Pancreas (tissue), 10 donors: ENCODE data around the gene RAB41. TPM values are rescaled to one million over a fixed set of nuclear protein-coding genes. Genes with fewer than 3 reads are reported as not detected.

Source experiments
- ATAC-seq, 4 donors: fragments of 200-7000 bp; cut with Tn5 transposase; one replicate each; pipeline versions ENCODE4 v1.8.0 to v1.9.1; 2020; ENCODE audit warnings: mild to moderate bottlenecking in 4 of 4, moderate library complexity in 4 of 4
- DNase-seq, 6 donors: peaks; one replicate each; pipeline ENCODE4 v3.0.0-alpha.2; 2020
- FAIRE-seq: peaks from 2 replicates; lab custom pipeline; 2012; peaks lifted over from hg19 to GRCh38; lab: Jason Lieb, UNC
- H3K27ac ChIP-seq, 4 donors: fragments of 200-600 bp; sonication (generic); 1 replicate in 3 of 4; 2 replicates in 1 of 4; pipeline versions ENCODE4 v1.5.0 to v1.8.0; 2020
- H3K27me3 ChIP-seq, 4 donors: fragments of 200-600 bp; one replicate each; pipeline ENCODE4 v1.8.0; 2021
- H3K36me3 ChIP-seq, 3 donors: fragments of 200-600 bp; sonication (generic) in 1 of 3; one replicate each; pipeline versions ENCODE4 v1.5.0 to v1.8.0; 2020 to 2021
- H3K4me1 ChIP-seq, 3 donors: fragments of 200-600 bp; one replicate each; pipeline ENCODE4 v1.8.0; 2021
- H3K4me3 ChIP-seq, 4 donors: fragments of 200-600 bp; sonication (generic) in 2 of 4; one replicate each; pipeline versions ENCODE4 v1.5.0 to v1.8.0; 2020 to 2021
- H3K9me3 ChIP-seq, 4 donors: fragments of 200-600 bp; one replicate each; pipeline ENCODE4 v1.8.0; 2021
- WGBS, 2 donors: extraction: QIAGEN DNeasy Blood & Tissue Kit; methylation state at CpG; one replicate each; pipeline ENCODE4 v1.1.7; 2013; 5-methylcytosine and 5-hydroxymethylcytosine counted together
- intact Hi-C, 3 donors: fragments of 100-400 bp; cut with DNase I; formaldehyde crosslinking; loops; one replicate each; pipeline versions ENCODE4 v1.11.1 to v1.14.2; 2022
- polyA plus RNA-seq, 2 donors: library from polyadenylated mRNA; stranded (reverse); fragments of 200-250 nt; gene quantifications; one replicate each; pipeline ENCODE4 v1.2.3, GENCODE V29; 2013
- total RNA-seq, 6 donors: library from RNA; stranded (reverse); fragmentation: NEBNext Ultra II Directional in 4 of 6; extraction: Animal tissue kit (Norgen Biotek cat#: 25700) in 4 of 6; gene quantifications; one replicate each; pipeline versions ENCODE4 v1.2.1 to v1.2.4, GENCODE V29; 2021 to 2023
- TF ChIP-seq, protein P1 (sequence below), 4 donors: fragments of 200-600 bp; sonication (generic) in 3 of 4; IDR thresholded peaks; one replicate each; pipeline versions ENCODE4 v1.5.0 to v1.8.0; 2021; ENCODE audit warnings: antibody characterized with exemption in 4 of 4
- donor health status: healthy with polysubstance abuse.
- donor health status: DM: no; HTN: no; CAD: no; lungs with moderate emphysema.
- donor health status: DM: no; HTN: no; CAD: no.
- donor health status: control.
- donor health status: control.
- donor health status: Bipolar disorder and iron deficiency.
- donor health status: DM: yes; HTN: yes; CAD: no.
- donor health status: DM: no; HTN: no; CAD: no.
- donor health status: DM: no; HTN: no; CAD: no.
- donor health status: DM: yes; HTN: yes; CAD: no.

The RAB41 gene
- total and polyA plus RNA-seq, 8 donors: not detected

DNA sequence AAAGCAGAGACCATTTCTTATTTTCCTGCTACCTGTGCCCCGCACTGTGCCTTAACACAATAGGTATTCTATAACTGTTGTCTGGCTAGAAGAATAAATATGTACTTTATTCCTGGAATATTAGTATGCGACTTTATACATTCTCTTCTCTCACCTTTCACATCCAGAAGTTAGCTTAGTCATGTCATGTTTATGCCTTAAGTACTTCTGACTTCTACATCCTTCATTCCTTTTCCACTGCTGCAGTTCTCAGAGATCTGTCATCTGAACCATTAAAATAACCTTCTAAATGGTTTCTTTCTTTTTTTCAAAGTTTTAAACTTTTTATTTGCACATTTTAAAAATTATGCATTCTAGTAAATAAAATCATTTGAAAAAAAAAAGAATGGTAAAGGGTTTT, 42.4 kb downstream of the RAB41 start:
- intact Hi-C loops: no loop called here
- Histone ChIP-seq H3K4me3 (no peak overlapping the region), H3K27me3 (peaks cover 0 to 6% (median 0%) of the 10 kb centered on the region in 4 donors), H3K9me3 (no peaks in the 10 kb centered on the region), H3K4me1 (no peaks in the 10 kb centered on the region), H3K27ac (no peak overlapping the region), H3K36me3 (no peaks in the 10 kb centered on the region)
- no peak for DNase-seq
- WGBS, 2 donors: 86 to 93% methylated on average over 2 of the region's 2 CpGs
- TF ChIP-seq, protein P1, sequence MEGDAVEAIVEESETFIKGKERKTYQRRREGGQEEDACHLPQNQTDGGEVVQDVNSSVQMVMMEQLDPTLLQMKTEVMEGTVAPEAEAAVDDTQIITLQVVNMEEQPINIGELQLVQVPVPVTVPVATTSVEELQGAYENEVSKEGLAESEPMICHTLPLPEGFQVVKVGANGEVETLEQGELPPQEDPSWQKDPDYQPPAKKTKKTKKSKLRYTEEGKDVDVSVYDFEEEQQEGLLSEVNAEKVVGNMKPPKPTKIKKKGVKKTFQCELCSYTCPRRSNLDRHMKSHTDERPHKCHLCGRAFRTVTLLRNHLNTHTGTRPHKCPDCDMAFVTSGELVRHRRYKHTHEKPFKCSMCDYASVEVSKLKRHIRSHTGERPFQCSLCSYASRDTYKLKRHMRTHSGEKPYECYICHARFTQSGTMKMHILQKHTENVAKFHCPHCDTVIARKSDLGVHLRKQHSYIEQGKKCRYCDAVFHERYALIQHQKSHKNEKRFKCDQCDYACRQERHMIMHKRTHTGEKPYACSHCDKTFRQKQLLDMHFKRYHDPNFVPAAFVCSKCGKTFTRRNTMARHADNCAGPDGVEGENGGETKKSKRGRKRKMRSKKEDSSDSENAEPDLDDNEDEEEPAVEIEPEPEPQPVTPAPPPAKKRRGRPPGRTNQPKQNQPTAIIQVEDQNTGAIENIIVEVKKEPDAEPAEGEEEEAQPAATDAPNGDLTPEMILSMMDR (IDR thresholded peaks at IDR 0.05): no peak
- ATAC-seq: no peak
- FAIRE-seq: no peak

DNA sequence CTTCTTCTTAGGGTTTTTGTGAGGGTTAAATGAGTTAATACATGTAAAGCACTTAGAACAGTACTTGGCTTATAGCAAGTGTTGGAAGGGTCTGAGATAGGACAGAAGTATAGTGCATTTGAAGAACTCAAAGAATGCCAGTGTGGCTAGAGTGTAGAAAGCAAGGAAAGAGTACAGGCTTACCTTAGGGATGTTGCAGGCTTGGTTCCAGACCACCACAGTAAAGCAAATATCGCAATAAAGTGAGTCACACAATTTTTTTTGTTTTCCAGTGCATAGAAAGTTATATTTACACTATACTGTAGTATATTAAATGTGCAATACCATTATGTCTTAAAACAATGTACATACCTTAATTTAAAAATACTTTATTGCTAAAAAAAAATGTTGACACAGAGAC, 49.2 kb downstream of the RAB41 start:
- WGBS, 2 donors: 47 to 96% methylated on average over 1 of the region's 1 CpG
- TF ChIP-seq, protein P1 (IDR thresholded peaks at IDR 0.05): no peak
- Histone ChIP-seq H3K27ac (no peak overlapping the region), H3K9me3 (no peaks in the 10 kb centered on the region), H3K4me1 (no peaks in the 10 kb centered on the region), H3K27me3 (peaks cover 0 to under 1% (median 0%) of the 10 kb centered on the region in 4 donors), H3K36me3 (no peaks in the 10 kb centered on the region), H3K4me3 (no peak overlapping the region)
- FAIRE-seq: no peak
- no peak for DNase-seq
- intact Hi-C loops: no loop called here
- no peak for ATAC-seq

DNA sequence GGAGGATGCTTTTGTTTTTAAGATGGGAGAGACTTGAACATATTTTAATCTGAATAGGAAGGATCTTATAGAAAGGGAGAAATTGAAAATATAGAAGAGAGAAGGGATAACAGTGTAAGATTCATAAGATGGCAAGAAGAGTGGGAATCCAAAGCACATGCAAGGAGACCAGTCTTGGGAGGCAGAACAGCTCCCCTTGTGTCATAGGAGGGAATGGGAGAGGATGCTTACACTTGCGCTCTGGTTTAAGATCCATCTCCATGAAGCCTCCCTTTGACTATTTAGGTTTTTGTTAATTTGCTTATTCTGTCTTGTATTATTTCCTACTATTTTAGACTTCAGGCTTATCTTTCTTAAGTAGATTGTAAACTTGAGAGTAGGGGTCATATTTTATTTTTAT, 50.6 kb downstream of the RAB41 start:
- Histone ChIP-seq H3K27me3 (peaks cover 0 to 5% (median 0%) of the 10 kb centered on the region in 4 donors), H3K9me3 (no peaks in the 10 kb centered on the region), H3K4me1 (no peaks in the 10 kb centered on the region), H3K36me3 (no peaks in the 10 kb centered on the region), H3K27ac (no peak overlapping the region), H3K4me3 (no peak overlapping the region)
- WGBS, 2 donors: 81 to 96% methylated on average over 1 of the region's 1 CpG
- TF ChIP-seq, protein P1 (IDR thresholded peaks at IDR 0.05): no peak
- intact Hi-C loops: no loop called here
- no peak for FAIRE-seq
- DNase-seq: no peak
- ATAC-seq: no peak

Other genes with a start within 250 kb of the RAB41 start
- gene AWAT2, start 232.2 kb upstream of the RAB41 start, total RNA-seq: not detected
- gene AWAT2, start 232.2 kb upstream of the RAB41 start, polyA plus RNA-seq: not detected
- gene OTUD6A, start 219.7 kb upstream of the RAB41 start, total RNA-seq: not detected
- gene OTUD6A, start 219.7 kb upstream of the RAB41 start, polyA plus RNA-seq: not detected
- gene IGBP1, start 148.7 kb upstream of the RAB41 start, total RNA-seq: 10 to 100 TPM; 42.5 to 68.8 (median 52.1) TPM
- 10 to 100 TPM; 44.8 to 45.8 TPM for gene IGBP1, start 148.7 kb upstream of the RAB41 start, polyA plus RNA-seq
- gene DGAT2L6, start 104.7 kb upstream of the RAB41 start, total RNA-seq: not detected
- gene DGAT2L6, start 104.7 kb upstream of the RAB41 start, polyA plus RNA-seq: not detected
- not detected for gene AWAT1, start 47.5 kb upstream of the RAB41 start, total RNA-seq
- gene AWAT1, start 47.5 kb upstream of the RAB41 start, polyA plus RNA-seq: not detected
- gene P2RY4, start 22.0 kb upstream of the RAB41 start, total RNA-seq: under 1 TPM in 2 of 6 donors, not detected in 4; 0.20 to 0.32 TPM
- gene P2RY4, start 22.0 kb upstream of the RAB41 start, polyA plus RNA-seq: under 1 TPM; 0.09 to 0.11 TPM
- not detected for gene ARR3, start 13.8 kb upstream of the RAB41 start, total RNA-seq
- gene ARR3, start 13.8 kb upstream of the RAB41 start, polyA plus RNA-seq: not detected
- 10 to 100 TPM in 4 of 6 donors, 1 to 10 TPM in 2; 7.4 to 18.3 (median 12.4) TPM for gene PDZD11, start 7.8 kb downstream of the RAB41 start, total RNA-seq
- 10 to 100 TPM; 28.7 to 30.9 TPM for gene PDZD11, start 7.8 kb downstream of the RAB41 start, polyA plus RNA-seq
- under 1 TPM in 5 of 6 donors, not detected in 1; 0.09 to 0.72 (median 0.29) TPM for gene KIF4A, start 7.9 kb downstream of the RAB41 start, total RNA-seq
- gene KIF4A, start 7.9 kb downstream of the RAB41 start, polyA plus RNA-seq: under 1 TPM; 0.04 to 0.09 TPM
- not detected for gene GDPD2, start 141.1 kb downstream of the RAB41 start, total RNA-seq
- gene GDPD2, start 141.1 kb downstream of the RAB41 start, polyA plus RNA-seq: not detected
- gene DLG3, start 162.7 kb downstream of the RAB41 start, total RNA-seq: 10 to 100 TPM; 35.3 to 55.7 (median 47.1) TPM
- 10 to 100 TPM; 18.7 to 19.0 TPM for gene DLG3, start 162.7 kb downstream of the RAB41 start, polyA plus RNA-seq